IMR-90 (cell line): ENCODE measurements around the gene SVIL. TPM values are rescaled to one million over a fixed set of nuclear protein-coding genes. Genes with fewer than 3 reads are reported as not detected.

Source experiments
- ATAC-seq: fragments of 200-7000 bp; cut with Tn5 transposase; 2 replicates; pipeline ENCODE4 v1.9.1; 2020; ENCODE audit warnings: low read depth, mild to moderate bottlenecking, moderate library complexity
- BruUV-seq: library from RNA; stranded (reverse); fragments of 400-500 nt; replicated peaks from 2 replicates; lab custom pipeline; 2021; lab: Mats Ljungman, UMichigan
- CTCF ChIA-PET: fragments of 300-600 bp; formaldehyde crosslinking; extraction: SDS; loops from one replicate; lab custom pipeline; 2021; ENCODE audit warnings: antibody characterized with exemption; lab: Yijun Ruan, JAX
- POLR2A ChIA-PET: fragments of 300-600 bp; sonication (Branson Sonifier 250); formaldehyde crosslinking; loops from one replicate; lab custom pipeline; 2022; ENCODE audit warnings: antibody characterized with exemption; ENCODE audit not compliant: unreplicated experiment; lab: Charles Lee
- DNase-seq: peaks from one replicate; pipeline ENCODE4 v3.0.0; 2013
- H2AFZ ChIP-seq: replicated peaks from 2 replicates; pipeline ENCODE3; 2013; ENCODE audit warnings: low read length, mild to moderate bottlenecking; ENCODE audit not compliant: poor library complexity
- H2AK5ac ChIP-seq: 2 replicates; pipeline ENCODE4 v1.6.1; 2013; ENCODE audit warnings: low read depth, low read length, inconsistent platforms
- H2AK9ac ChIP-seq: replicated peaks from 2 replicates; pipeline ENCODE3; 2013; ENCODE audit warnings: mild to moderate bottlenecking, low read depth, low read length, moderate library complexity; ENCODE audit not compliant: poor library complexity
- H2BK120ac ChIP-seq: 2 replicates; pipeline ENCODE4 v1.6.1; 2013; ENCODE audit warnings: low read depth, low read length, inconsistent platforms
- H2BK15ac ChIP-seq: 3 replicates; pipeline ENCODE4 v1.6.1; 2013; ENCODE audit warnings: low read depth, low read length, inconsistent platforms
- H2BK20ac ChIP-seq: 2 replicates; pipeline ENCODE4 v1.6.1; 2013; ENCODE audit warnings: low read depth, mild to moderate bottlenecking, inconsistent platforms, low read length, moderate library complexity
- H2BK5ac ChIP-seq: 2 replicates; pipeline ENCODE4 v1.6.1; 2013; ENCODE audit warnings: mild to moderate bottlenecking, low read depth, low read length, inconsistent platforms; ENCODE audit not compliant: poor library complexity, severe bottlenecking
- H3K14ac ChIP-seq: replicated peaks from 2 replicates; pipeline ENCODE4 v1.6.1; 2013; ENCODE audit warnings: low read depth, low read length, inconsistent platforms
- H3K18ac ChIP-seq: 2 replicates; pipeline ENCODE4 v1.6.1; 2013; ENCODE audit warnings: low read depth, low read length, control low read depth
- H3K23ac ChIP-seq: 2 replicates; pipeline ENCODE4 v1.6.1; 2013; ENCODE audit warnings: low read depth, low read length, inconsistent platforms
- H3K27ac ChIP-seq: 2 replicates; pipeline ENCODE4 v1.5.1; 2013; ENCODE audit warnings: mild to moderate bottlenecking, control low read depth, low read length; ENCODE audit not compliant: insufficient read depth
- H3K27me3 ChIP-seq: 2 replicates; pipeline ENCODE4 v1.6.1; 2013; ENCODE audit warnings: low read length; ENCODE audit not compliant: control insufficient read depth, insufficient read depth
- H3K36me3 ChIP-seq: 2 replicates; pipeline ENCODE4 v1.6.1; 2013; ENCODE audit warnings: low read length, mixed read lengths; ENCODE audit not compliant: control insufficient read depth, insufficient read depth
- H3K4ac ChIP-seq: 2 replicates; pipeline ENCODE4 v1.6.1; 2013; ENCODE audit warnings: low read depth, low read length, inconsistent platforms
- H3K4me1 ChIP-seq: 2 replicates; pipeline ENCODE4 v1.6.1; 2013; ENCODE audit warnings: low read length, mixed read lengths; ENCODE audit not compliant: control insufficient read depth, insufficient read depth
- H3K4me2 ChIP-seq: 2 replicates; pipeline ENCODE4 v1.6.1; 2013; ENCODE audit warnings: low read depth, mild to moderate bottlenecking, control low read depth, low read length, moderate library complexity
- H3K4me3 ChIP-seq: 2 replicates; pipeline ENCODE4 v1.5.1; 2013; ENCODE audit warnings: low read depth, mild to moderate bottlenecking, control low read depth, low read length, moderate library complexity; ENCODE audit not compliant: insufficient read depth
- H3K56ac ChIP-seq: 2 replicates; pipeline ENCODE4 v1.6.1; 2013; ENCODE audit warnings: low read length, inconsistent platforms; ENCODE audit not compliant: insufficient read depth; ENCODE audit errors: extremely low read depth
- H3K79me1 ChIP-seq, 2 experiments: 2 replicates each; pipeline ENCODE4 v1.6.1; 2013; ENCODE audit warnings: low read length in 2 of 2, inconsistent platforms in 1 of 2, low read depth in 1 of 2
- H3K9ac ChIP-seq: 2 replicates; pipeline ENCODE4 v1.6.1; 2013; ENCODE audit warnings: low read depth, low read length, control low read depth
- H3K9me1 ChIP-seq: 2 replicates; pipeline ENCODE4 v1.6.1; 2013; ENCODE audit warnings: low read length, inconsistent platforms; ENCODE audit not compliant: insufficient read depth
- H3K9me3 ChIP-seq: 2 replicates; pipeline ENCODE4 v1.6.1; 2013; ENCODE audit warnings: low read length; ENCODE audit not compliant: control insufficient read depth, insufficient read depth
- H4K20me1 ChIP-seq: 2 replicates; pipeline ENCODE4 v1.6.1; 2013; ENCODE audit warnings: low read length, inconsistent platforms; ENCODE audit not compliant: insufficient read depth
- H4K5ac ChIP-seq: 2 replicates; pipeline ENCODE4 v1.6.1; 2013; ENCODE audit warnings: mild to moderate bottlenecking, low read depth, low read length, control low read depth
- H4K8ac ChIP-seq, 2 experiments: 2 replicates each; pipeline ENCODE4 v1.6.1; 2013; ENCODE audit warnings: low read depth in 2 of 2, low read length in 2 of 2, control low read depth in 1 of 2, inconsistent platforms in 1 of 2
- H4K91ac ChIP-seq: 2 replicates; pipeline ENCODE4 v1.6.1; 2013; ENCODE audit warnings: low read depth, low read length, inconsistent platforms; ENCODE audit not compliant: insufficient read depth
- BHLHE40 ChIP-seq: fragments of 150-350 bp; IDR thresholded peaks from 2 replicates; pipeline ENCODE4 v1.6.1; 2016; ENCODE audit warnings: mild to moderate bottlenecking, low read depth, low read length
- CEBPB ChIP-seq: IDR thresholded peaks from 2 replicates; pipeline ENCODE4 v1.6.1; 2012; ENCODE audit warnings: low read depth, low read length, improper control_type of control experiment
- CHD1 ChIP-seq: IDR thresholded peaks from 2 replicates; pipeline ENCODE4 v1.6.1; 2012; ENCODE audit warnings: low read depth, low read length, improper control_type of control experiment
- MAFK ChIP-seq: IDR thresholded peaks from 2 replicates; pipeline ENCODE4 v1.6.1; 2012; ENCODE audit warnings: low read depth, low read length, improper control_type of control experiment
- MAZ ChIP-seq: IDR thresholded peaks from 2 replicates; pipeline ENCODE4 v1.6.1; 2012; ENCODE audit warnings: low read depth, mild to moderate bottlenecking, low read length, improper control_type of control experiment, moderate library complexity, borderline replicate concordance
- MXI1 ChIP-seq: IDR thresholded peaks from 2 replicates; pipeline ENCODE4 v1.6.1; 2012; ENCODE audit warnings: low read depth, mild to moderate bottlenecking, low read length, moderate library complexity, borderline replicate concordance
- NFE2L2 ChIP-seq: fragments of 150-350 bp; IDR thresholded peaks from 2 replicates; pipeline ENCODE4 v1.6.1; 2016; ENCODE audit warnings: low read depth, mild to moderate bottlenecking, low read length
- POLR2A ChIP-seq: IDR thresholded peaks from 2 replicates; pipeline ENCODE4 v1.6.1; 2012; ENCODE audit warnings: mild to moderate bottlenecking, low read depth, low read length
- RAD21 ChIP-seq: IDR thresholded peaks from 2 replicates; pipeline ENCODE4 v1.6.1; 2012; ENCODE audit warnings: low read length, improper control_type of control experiment
- RCOR1 ChIP-seq: IDR thresholded peaks from 2 replicates; pipeline ENCODE4 v1.6.1; 2012; ENCODE audit warnings: mild to moderate bottlenecking, low read length, improper control_type of control experiment; ENCODE audit not compliant: insufficient replicate concordance
- RFX5 ChIP-seq: IDR thresholded peaks from 2 replicates; pipeline ENCODE4 v1.8.0; 2012; ENCODE audit warnings: low read depth, mild to moderate bottlenecking, low read length, moderate library complexity
- SMC3 ChIP-seq: fragments of 150-350 bp; IDR thresholded peaks from 2 replicates; pipeline ENCODE4 v1.6.1; 2016; ENCODE audit warnings: low read depth, mild to moderate bottlenecking, antibody characterized with exemption, low read length, moderate library complexity
- WGBS, 2 experiments: methylation state at CpG; one replicate each; pipeline versions ENCODE4 v1.1.5 to v1.1.7; 2013; ENCODE audit warnings: missing lambda C conversion rate in 2 of 2; ENCODE audit not compliant: insufficient read length in 1 of 2; ENCODE audit errors: extremely low coverage in 2 of 2; 5-methylcytosine and 5-hydroxymethylcytosine counted together
- dilution Hi-C: fragments of 300-500 bp; cut with HindIII; formaldehyde crosslinking; loops from one replicate; pipeline ENCODE4 v1.14.3; 2018; ENCODE audit warnings: low sequenced_read_pairs; ENCODE audit not compliant: unreplicated experiment
- in situ Hi-C: fragments of 300-500 bp; cut with MboI; formaldehyde crosslinking; loops from 3 replicates; pipeline ENCODE4 v1.14.3; 2019; ENCODE audit warnings: low sequenced_read_pairs, inconsistent platforms, mixed read lengths
- intact Hi-C: fragments of 100-400 bp; cut with micrococcal nuclease; formaldehyde crosslinking; loops from 2 replicates; pipeline ENCODE4 v1.10.0; 2022
- polyA plus RNA-seq, 3 experiments: library from polyadenylated mRNA; depleted of rRNA; stranded (reverse); fragments of >200 nt; gene quantifications; 2 replicates each; pipeline ENCODE4 v1.2.3, GENCODE V29; 2012; ENCODE audit warnings: low replicate concordance in 1 of 3
- total RNA-seq: library from RNA; depleted of rRNA; stranded (reverse); fragments of >200 nt; gene quantifications from 2 replicates; pipeline ENCODE4 v1.2.3, GENCODE V29; 2012
- TF ChIP-seq, protein P1 (sequence below): fragments of 150-350 bp; IDR thresholded peaks from 2 replicates; pipeline ENCODE4 v1.6.1; 2017; ENCODE audit warnings: mild to moderate bottlenecking, antibody characterized with exemption, low read length, low read depth
- TF ChIP-seq, protein P2 (sequence below): fragments of 150-350 bp; IDR thresholded peaks from 2 replicates; pipeline ENCODE4 v1.6.1; 2016; ENCODE audit warnings: low read depth, mild to moderate bottlenecking, low read length, moderate library complexity, borderline replicate concordance

SVIL gene
- total and polyA plus RNA-seq, 2 of the 4 experiments (the other 2 are of a cell fraction), result 11.5 to 11.6 TPM

DNA sequence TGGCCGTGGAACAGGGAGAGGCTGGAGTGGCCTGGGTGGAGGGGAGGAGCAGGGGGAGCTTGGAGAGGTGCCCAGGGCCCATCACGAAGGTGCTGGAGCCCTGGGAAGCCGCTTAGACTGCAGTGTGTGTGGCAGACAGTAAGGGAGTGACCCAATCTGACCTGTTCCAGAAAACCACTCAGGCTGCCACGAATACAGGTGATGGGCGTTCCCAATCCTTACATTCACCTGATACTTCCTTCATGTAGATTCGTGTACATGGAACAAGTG, 161.7 kb downstream of the SVIL start:
- H3K9me3 ChIP-seq, result no peaks in the 10 kb centered on the region
- H3K4me1 ChIP-seq, result peaks cover 14% of the 10 kb centered on the region
- H2BK20ac ChIP-seq, result no peak overlapping the region
- WGBS, 2 experiments, result 73% methylated on average over 2 of the region's 6 CpGs; no CpG with 5 or more reads in 1 of the 2 experiments
- intact Hi-C loops (no loop called here), in situ Hi-C loops (no loop called here), dilution Hi-C loops (no loop called here)
- no peak overlapping the region for H3K4me3 ChIP-seq
- no peak overlapping the region for H4K8ac ChIP-seq
- H2BK5ac ChIP-seq, result no peak overlapping the region
- peaks cover 15% of the 10 kb centered on the region for H3K9me1 ChIP-seq
- H4K5ac ChIP-seq, result no peak overlapping the region
- H4K91ac ChIP-seq, result no peak overlapping the region
- no peak overlapping the region for H3K9ac ChIP-seq
- no peak overlapping the region for H2AFZ ChIP-seq
- no peak overlapping the region for H2BK15ac ChIP-seq
- no peaks in the 10 kb centered on the region for H3K27me3 ChIP-seq
- CTCF ChIA-PET, result no interaction called here
- no peak overlapping the region for H3K18ac ChIP-seq
- no peak overlapping the region for H3K23ac ChIP-seq
- TF ChIP-seq MAZ, result no peak
- no peak for TF ChIP-seq CHD1
- no peak for TF ChIP-seq NFE2L2
- no peak for TF ChIP-seq RAD21
- TF ChIP-seq, protein P1, sequence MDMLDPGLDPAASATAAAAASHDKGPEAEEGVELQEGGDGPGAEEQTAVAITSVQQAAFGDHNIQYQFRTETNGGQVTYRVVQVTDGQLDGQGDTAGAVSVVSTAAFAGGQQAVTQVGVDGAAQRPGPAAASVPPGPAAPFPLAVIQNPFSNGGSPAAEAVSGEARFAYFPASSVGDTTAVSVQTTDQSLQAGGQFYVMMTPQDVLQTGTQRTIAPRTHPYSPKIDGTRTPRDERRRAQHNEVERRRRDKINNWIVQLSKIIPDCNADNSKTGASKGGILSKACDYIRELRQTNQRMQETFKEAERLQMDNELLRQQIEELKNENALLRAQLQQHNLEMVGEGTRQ, result no peak
- no peak for TF ChIP-seq CEBPB
- no peak for TF ChIP-seq BHLHE40
- TF ChIP-seq MAFK, result no peak
- no peak for TF ChIP-seq RCOR1
- TF ChIP-seq MXI1, result no peak
- TF ChIP-seq SMC3, result no peak
- TF ChIP-seq POLR2A, result no peak
- TF ChIP-seq, protein P2, sequence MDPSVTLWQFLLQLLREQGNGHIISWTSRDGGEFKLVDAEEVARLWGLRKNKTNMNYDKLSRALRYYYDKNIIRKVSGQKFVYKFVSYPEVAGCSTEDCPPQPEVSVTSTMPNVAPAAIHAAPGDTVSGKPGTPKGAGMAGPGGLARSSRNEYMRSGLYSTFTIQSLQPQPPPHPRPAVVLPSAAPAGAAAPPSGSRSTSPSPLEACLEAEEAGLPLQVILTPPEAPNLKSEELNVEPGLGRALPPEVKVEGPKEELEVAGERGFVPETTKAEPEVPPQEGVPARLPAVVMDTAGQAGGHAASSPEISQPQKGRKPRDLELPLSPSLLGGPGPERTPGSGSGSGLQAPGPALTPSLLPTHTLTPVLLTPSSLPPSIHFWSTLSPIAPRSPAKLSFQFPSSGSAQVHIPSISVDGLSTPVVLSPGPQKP, result no peak
- TF ChIP-seq RFX5, result no peak
- H3K36me3 ChIP-seq, result peaks cover 41% of the 10 kb centered on the region
- H3K4me2 ChIP-seq, result no peak overlapping the region
- no peak overlapping the region for H2BK120ac ChIP-seq
- no peak overlapping the region for H3K56ac ChIP-seq
- H3K4ac ChIP-seq, result no peak overlapping the region
- H3K27ac ChIP-seq, result no peak overlapping the region
- ATAC-seq (no peak), DNase-seq (no peak)
- peaks cover 27% of the 10 kb centered on the region for H4K20me1 ChIP-seq
- POLR2A ChIA-PET, result no interaction called here
- H2AK5ac ChIP-seq, result peak overlapping the region; percentile 70; the same call in 1 of the 2 replicates
- no peak overlapping the region for H2AK9ac ChIP-seq
- H3K79me1 ChIP-seq, result peaks cover 5 to 48% of the 10 kb centered on the region in 2 experiments; a peak in 2 of 4 replicates
- no TSS peak for BruUV-seq
- H3K14ac ChIP-seq, result no peak overlapping the region
